NCI-H748 (cell line): ENCODE results near the gene CLTC.

ENCODE experiments used
- DNase-seq: peaks from one replicate; lab custom pipeline; 2025; ENCODE audit not compliant: unreplicated experiment; lab: John Stamatoyannopoulos, UW

The CLTC gene

GRCh38 chr17:59678918-59679317 is 59.2 kb downstream of the CLTC start:
- DNase-seq, result no peak

GRCh38 chr17:59680314-59680713 is 60.6 kb downstream of the CLTC start:
- DNase-seq, result no peak

- no peak for DNase-seq
These were observed 63.6 kb downstream of the CLTC start for GRCh38 chr17:59683283-59683682.

- no peak for DNase-seq
These were observed 65.3 kb downstream of the CLTC start for GRCh38 chr17:59684967-59685366.

- no peak for DNase-seq
These were observed 68.3 kb downstream of the CLTC start for GRCh38 chr17:59688008-59688407.

- DNase-seq, result no peak
These were observed 68.8 kb downstream of the CLTC start for GRCh38 chr17:59688496-59688895.

GRCh38 chr17:59693582-59693981 is 73.9 kb downstream of the CLTC start:
- no peak for DNase-seq

GRCh38 chr17:59694344-59694743 is 74.6 kb downstream of the CLTC start:
- no peak for DNase-seq

GRCh38 chr17:59695945-59696681 is 76.4 kb downstream of the CLTC start:
- no peak for DNase-seq

GRCh38 chr17:59696682-59697277 is 77.1 kb downstream of the CLTC start:
- DNase-seq, result no peak

GRCh38 chr17:59698143-59698542 is 78.4 kb downstream of the CLTC start:
- no peak for DNase-seq

- DNase-seq, result no peak
These were observed 79.5 kb downstream of the CLTC start for GRCh38 chr17:59699218-59699617.

- no peak for DNase-seq
These were observed 80.1 kb downstream of the CLTC start for GRCh38 chr17:59699786-59700185.

- no peak for DNase-seq
These were observed 82.6 kb downstream of the CLTC start for GRCh38 chr17:59702304-59702703.

GRCh38 chr17:59707149-59707970 is 87.7 kb downstream of the CLTC start, which contains the start of the genes PTRH2 and VMP1:
Gene PTRH2 (minus strand): TSS chr17:59707430. CDS start chr17:59697978, 9,452 bp downstream.
Gene VMP1 (plus strand): TSS chr17:59707654. CDS start chr17:59731447, 23,793 bp downstream.
- peak; percentile 100 for DNase-seq

GRCh38 chr17:59707971-59708430 is 88.3 kb downstream of the CLTC start:
- peak; percentile 53 for DNase-seq

- DNase-seq, result no peak
These were observed 92.2 kb downstream of the CLTC start for GRCh38 chr17:59711936-59712335.

GRCh38 chr17:59712862-59713261 is 93.2 kb downstream of the CLTC start:
- DNase-seq, result no peak

- DNase-seq, result no peak
These were observed 94.6 kb downstream of the CLTC start for GRCh38 chr17:59714255-59714654.

- DNase-seq, result no peak
These were observed 96.7 kb downstream of the CLTC start for GRCh38 chr17:59716427-59716826.

GRCh38 chr17:59719526-59719925 is 99.8 kb downstream of the CLTC start:
- no peak for DNase-seq

- no peak for DNase-seq
These were observed 102.9 kb downstream of the CLTC start for GRCh38 chr17:59722623-59723022.
